AG04450 (cell line): ENCODE data around the gene SH3RF3. TPM values are rescaled to one million over a fixed set of nuclear protein-coding genes. Genes with fewer than 3 reads are reported as not detected.

Source experiments
- CTCF ChIA-PET: fragments of 300-600, 350-600 bp; formaldehyde crosslinking; extraction: SDS; loops from one replicate; lab custom pipeline; 2022; ENCODE audit warnings: antibody characterized with exemption, inconsistent platforms; lab: Charles Lee
- POLR2A ChIA-PET: fragments of 350-600 bp; formaldehyde crosslinking; extraction: SDS; loops from one replicate; lab custom pipeline; 2021; ENCODE audit warnings: antibody characterized with exemption, inconsistent platforms; lab: Yijun Ruan, JAX
- DNase-seq: peaks from one replicate; pipeline ENCODE4 v3.0.0-alpha.2; 2011; ENCODE audit warnings: low read depth, low spot score
- H3K27ac ChIP-seq: one replicate; pipeline ENCODE4 v1.5.1; 2012; ENCODE audit warnings: low read depth, low read length, control low read depth
- H3K27me3 ChIP-seq: one replicate; pipeline ENCODE4 v1.6.0; 2012; ENCODE audit warnings: low read length; ENCODE audit not compliant: control insufficient read depth, insufficient read depth
- H3K4me3 ChIP-seq: 2 replicates; pipeline ENCODE4 v1.5.1; 2011; ENCODE audit warnings: mild to moderate bottlenecking, low read depth, low read length, control low read depth
- H3K9me3 ChIP-seq: 2 replicates; pipeline ENCODE4 v1.5.1; 2012; ENCODE audit warnings: low read length; ENCODE audit not compliant: control insufficient read depth, insufficient read depth
- polyA plus RNA-seq: library from polyadenylated mRNA; depleted of rRNA; stranded (reverse); fragments of >200 nt; gene quantifications from 2 replicates; pipeline ENCODE4 v1.2.3, GENCODE V29; 2011
- TF ChIP-seq, protein P1 (sequence below): IDR thresholded peaks from 2 replicates; pipeline ENCODE4 v1.5.1; 2011; ENCODE audit warnings: low read depth, low read length, control low read depth, inconsistent platforms

SH3RF3 gene
- polyA plus RNA-seq, 1 experiment, result 5.7 TPM

GRCh38 chr2:109188496-109188890 lies 59.5 kb downstream of the SH3RF3 start:
- CTCF ChIA-PET, result no interaction called here
- no peak overlapping the region for H3K4me3 ChIP-seq
- POLR2A ChIA-PET, result no interaction called here
- TF ChIP-seq, protein P1, sequence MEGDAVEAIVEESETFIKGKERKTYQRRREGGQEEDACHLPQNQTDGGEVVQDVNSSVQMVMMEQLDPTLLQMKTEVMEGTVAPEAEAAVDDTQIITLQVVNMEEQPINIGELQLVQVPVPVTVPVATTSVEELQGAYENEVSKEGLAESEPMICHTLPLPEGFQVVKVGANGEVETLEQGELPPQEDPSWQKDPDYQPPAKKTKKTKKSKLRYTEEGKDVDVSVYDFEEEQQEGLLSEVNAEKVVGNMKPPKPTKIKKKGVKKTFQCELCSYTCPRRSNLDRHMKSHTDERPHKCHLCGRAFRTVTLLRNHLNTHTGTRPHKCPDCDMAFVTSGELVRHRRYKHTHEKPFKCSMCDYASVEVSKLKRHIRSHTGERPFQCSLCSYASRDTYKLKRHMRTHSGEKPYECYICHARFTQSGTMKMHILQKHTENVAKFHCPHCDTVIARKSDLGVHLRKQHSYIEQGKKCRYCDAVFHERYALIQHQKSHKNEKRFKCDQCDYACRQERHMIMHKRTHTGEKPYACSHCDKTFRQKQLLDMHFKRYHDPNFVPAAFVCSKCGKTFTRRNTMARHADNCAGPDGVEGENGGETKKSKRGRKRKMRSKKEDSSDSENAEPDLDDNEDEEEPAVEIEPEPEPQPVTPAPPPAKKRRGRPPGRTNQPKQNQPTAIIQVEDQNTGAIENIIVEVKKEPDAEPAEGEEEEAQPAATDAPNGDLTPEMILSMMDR, result no peak
- no peaks in the 10 kb centered on the region for H3K9me3 ChIP-seq
- DNase-seq, result no peak
- H3K27ac ChIP-seq, result no peak overlapping the region
- no peaks in the 10 kb centered on the region for H3K27me3 ChIP-seq

DNA sequence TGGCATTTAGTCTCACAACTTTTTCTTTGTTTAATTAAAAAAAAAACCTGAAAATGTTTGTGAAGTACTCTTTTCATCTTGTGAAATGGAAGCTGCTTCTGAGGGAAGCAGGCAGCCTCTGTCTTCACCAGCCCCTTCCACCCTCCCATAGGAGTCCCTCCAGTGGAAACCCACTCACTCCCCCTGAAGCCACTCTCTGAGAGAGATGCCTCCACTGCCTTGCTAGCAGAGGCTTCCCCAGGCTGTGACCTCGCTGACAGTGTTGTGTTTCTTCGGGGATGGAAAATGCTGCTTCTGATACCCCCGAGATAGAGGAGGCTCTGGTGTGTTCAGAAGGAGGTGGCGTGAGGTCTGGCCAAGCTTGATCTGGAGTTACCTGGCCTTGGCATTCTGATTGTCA lies 59.9 kb downstream of the SH3RF3 start:
- ChIA-PET POLR2A (no interaction called here), CTCF (no interaction called here)
- Histone ChIP-seq H3K4me3 (no peak overlapping the region), H3K9me3 (no peaks in the 10 kb centered on the region), H3K27ac (no peak overlapping the region), H3K27me3 (no peaks in the 10 kb centered on the region)
- DNase-seq, result no peak
- TF ChIP-seq, protein P1, result no peak

DNA sequence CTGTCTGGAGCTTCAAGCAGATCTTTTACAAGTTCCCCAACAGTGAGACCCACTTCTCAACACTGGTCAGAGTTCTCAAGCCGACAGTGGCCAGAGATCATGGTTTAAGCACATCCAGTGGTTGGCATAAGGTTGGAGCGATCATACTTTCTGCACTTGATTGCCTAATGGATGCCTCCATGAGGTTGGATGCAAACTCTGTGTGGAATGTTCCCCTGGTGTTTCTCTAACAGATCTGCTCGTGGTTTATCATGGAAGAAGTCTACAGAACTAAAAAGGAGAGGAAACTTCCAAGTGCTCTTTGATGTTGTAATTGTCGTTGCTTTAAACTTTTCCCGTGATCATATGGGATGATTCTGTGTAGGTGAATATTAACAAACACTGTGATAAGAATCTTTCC lies 60.7 kb downstream of the SH3RF3 start:
- no peak for DNase-seq
- Histone ChIP-seq H3K4me3 (no peak overlapping the region), H3K27ac (no peak overlapping the region), H3K27me3 (no peaks in the 10 kb centered on the region), H3K9me3 (no peaks in the 10 kb centered on the region)
- ChIA-PET POLR2A (interaction anchor here (0.7 kb wide), 1 partner anchor 93 kb away, joined by 4 read pairs; no protein-coding TSS in a partner anchor), CTCF (no interaction called here)
- TF ChIP-seq, protein P1, result no peak

DNA sequence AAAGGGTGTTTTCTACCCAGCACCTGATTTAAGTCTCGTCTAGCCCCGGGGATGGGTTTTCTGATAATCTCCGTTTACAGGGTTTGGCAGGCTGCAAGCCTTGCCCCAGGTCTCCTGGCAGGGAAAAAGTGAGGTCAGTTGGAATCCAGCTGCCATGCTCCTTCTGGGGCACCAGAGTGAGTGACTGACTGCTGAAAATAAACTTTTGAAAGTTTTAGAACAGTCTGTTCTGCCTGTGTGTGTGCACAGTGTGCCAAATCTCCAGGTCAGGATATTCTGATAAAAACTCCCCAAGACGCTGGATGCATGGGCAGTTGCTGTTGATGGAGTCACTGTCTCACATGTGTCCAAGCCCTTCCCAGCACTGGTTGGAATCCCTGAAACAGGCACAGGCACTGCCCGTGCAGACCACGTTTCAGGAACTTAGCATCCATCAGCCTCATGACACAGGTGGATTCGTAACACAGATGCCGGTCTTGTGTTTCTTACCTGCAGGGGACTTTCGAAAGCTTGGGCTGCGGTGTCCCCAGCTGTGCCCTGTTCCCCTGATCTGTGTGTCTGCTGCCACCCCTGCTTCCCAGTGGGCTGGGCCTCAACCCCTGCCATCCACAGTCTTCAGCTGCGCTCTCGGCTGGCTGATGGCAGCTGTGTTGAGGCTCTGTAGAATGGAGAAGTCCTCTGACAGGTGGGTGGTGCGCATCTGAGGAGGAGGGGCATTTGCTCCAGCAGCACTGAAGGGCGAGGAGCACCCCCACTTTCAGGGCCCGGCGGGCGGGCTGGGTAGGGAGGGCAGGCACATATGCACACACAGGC lies 65.0 kb downstream of the SH3RF3 start:
- ChIA-PET CTCF (interaction anchor here (1.1 kb wide), 1 partner anchor 316 kb away, joined by 6 read pairs; no protein-coding TSS in a partner anchor), POLR2A (interaction anchor here (1.3 kb wide), 1 partner anchor 23 kb away, joined by 4 read pairs; no protein-coding TSS in a partner anchor)
- TF ChIP-seq, protein P1, result no peak
- Histone ChIP-seq H3K27ac (no peak overlapping the region), H3K4me3 (no peak overlapping the region), H3K9me3 (no peaks in the 10 kb centered on the region), H3K27me3 (no peaks in the 10 kb centered on the region)
- no peak for DNase-seq

DNA sequence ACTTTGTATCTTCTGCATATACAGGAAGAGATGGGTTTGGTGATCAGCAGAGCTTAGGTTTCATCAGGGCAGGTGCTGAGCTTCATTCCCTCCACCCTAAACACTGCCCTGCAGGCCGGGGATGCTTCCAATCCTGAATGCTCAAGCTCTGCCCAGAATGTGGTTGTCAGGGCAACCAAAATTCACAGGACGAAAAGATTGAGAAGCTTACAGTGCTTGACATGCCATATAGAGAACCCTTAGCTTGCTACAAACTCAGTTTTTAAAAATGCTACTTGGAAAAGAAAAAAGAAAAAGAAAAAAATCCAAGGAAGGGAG lies 65.6 kb downstream of the SH3RF3 start:
- no peak overlapping the region for H3K27ac ChIP-seq
- TF ChIP-seq, protein P1, result no peak
- no peak overlapping the region for H3K4me3 ChIP-seq
- CTCF ChIA-PET, result interaction anchor here (1.1 kb wide), 1 partner anchor 315 kb away, joined by 6 read pairs; no protein-coding TSS in a partner anchor
- POLR2A ChIA-PET, result interaction anchor here (1.3 kb wide), 1 partner anchor 23 kb away, joined by 4 read pairs; no protein-coding TSS in a partner anchor
- no peaks in the 10 kb centered on the region for H3K27me3 ChIP-seq
- no peaks in the 10 kb centered on the region for H3K9me3 ChIP-seq
- no peak for DNase-seq
